Thymus (tissue), 14 donors: Measurements from ENCODE around the gene CKM. TPM values are rescaled to one million over a fixed set of nuclear protein-coding genes. Genes with fewer than 3 reads are reported as not detected.

Experiments used
- DNase-seq, 9 donors: peaks; one replicate each; pipeline ENCODE4 v3.0.0-alpha.2; 2013; ENCODE audit warnings: low spot score in 9 of 9, low read depth in 6 of 9, missing footprints in 1 of 9
- H3K27ac ChIP-seq, 2 donors: one replicate each; pipeline ENCODE4 v1.5.1; 2013; ENCODE audit warnings: control low read depth in 1 of 2, low read depth in 1 of 2, low read length in 1 of 2, mild to moderate bottlenecking in 1 of 2, moderate library complexity in 1 of 2
- H3K27me3 ChIP-seq, 2 donors: one replicate each; pipeline ENCODE4 v1.5.1; 2013; ENCODE audit warnings: low read length in 1 of 2; ENCODE audit not compliant: control insufficient read depth in 2 of 2, insufficient read depth in 1 of 2
- H3K36me3 ChIP-seq, 2 donors: one replicate each; pipeline ENCODE4 v1.5.1; 2013; ENCODE audit warnings: low read length in 1 of 2, mild to moderate bottlenecking in 1 of 2, moderate library complexity in 1 of 2; ENCODE audit not compliant: control insufficient read depth in 2 of 2, insufficient read depth in 2 of 2
- H3K4me1 ChIP-seq, 2 donors: one replicate each; pipeline ENCODE4 v1.5.1; 2013; ENCODE audit warnings: low read length in 2 of 2; ENCODE audit not compliant: control insufficient read depth in 2 of 2, insufficient read depth in 2 of 2
- H3K4me3 ChIP-seq, 2 donors: one replicate each; pipeline ENCODE4 v1.5.1; 2013; ENCODE audit warnings: low read length in 2 of 2, control low read depth in 1 of 2, mild to moderate bottlenecking in 1 of 2
- H3K9me3 ChIP-seq, 2 donors: one replicate each; pipeline ENCODE4 v1.5.1; 2013; ENCODE audit warnings: low read length in 1 of 2, mild to moderate bottlenecking in 1 of 2; ENCODE audit not compliant: control insufficient read depth in 2 of 2, insufficient read depth in 1 of 2
- WGBS: extraction: QIAGEN DNeasy Blood & Tissue Kit; methylation state at CpG from one replicate; pipeline ENCODE4 v1.1.7; 2013; 5-methylcytosine and 5-hydroxymethylcytosine counted together
- long read RNA-seq, 10 donors: transcript quantifications; one replicate each; lab custom pipeline, GENCODE V29; 2026
- polyA plus RNA-seq: library from polyadenylated mRNA; stranded (reverse); fragments of 200-250 nt; gene quantifications from one replicate; pipeline ENCODE4 v1.2.3, GENCODE V29; 2013
- total RNA-seq: library from RNA; stranded (reverse); fragments of 120-200 nt; gene quantifications from one replicate; pipeline ENCODE4 v1.2.4, GENCODE V29; 2013
- donor health status: healthy.

Gene CKM
- 2.3 TPM for total RNA-seq
- polyA plus RNA-seq, result 4.5 TPM
- long read RNA-seq, donor 1, result 0 reads
- long read RNA-seq, donor 2, transcript CKM-201 (8 exons, 1,657 nt), result major isoform, 6 of 6 reads
- long read RNA-seq, donor 2, partial matches to known transcripts, result 0 of 6 reads
- long read RNA-seq, donor 2, other reads (novel, unspliced or antisense), result 0 of 6 reads
- long read RNA-seq, donor 3, partial matches to known transcripts, result 0 of 3 reads
- long read RNA-seq, donor 3, other reads (novel, unspliced or antisense), result 0 of 3 reads
- long read RNA-seq, donor 4, result 0 reads
- long read RNA-seq, donor 5, partial matches to known transcripts, result 0 of 3 reads
- long read RNA-seq, donor 5, other reads (novel, unspliced or antisense), result 0 of 3 reads
- long read RNA-seq, donor 6, partial matches to known transcripts, result 0 of 1 reads
- long read RNA-seq, donor 6, other reads (novel, unspliced or antisense), result 0 of 1 reads
- long read RNA-seq, donor 7, partial matches to known transcripts, result 0 of 1 reads
- long read RNA-seq, donor 7, other reads (novel, unspliced or antisense), result 0 of 1 reads
- long read RNA-seq, donor 8, transcript CKM-201 (8 exons, 1,657 nt), result major isoform, 5 of 5 reads
- long read RNA-seq, donor 8, partial matches to known transcripts, result 0 of 5 reads
- long read RNA-seq, donor 8, other reads (novel, unspliced or antisense), result 0 of 5 reads
- long read RNA-seq, donor 9, result 0 reads
- long read RNA-seq, donor 10, result 0 reads

DNA sequence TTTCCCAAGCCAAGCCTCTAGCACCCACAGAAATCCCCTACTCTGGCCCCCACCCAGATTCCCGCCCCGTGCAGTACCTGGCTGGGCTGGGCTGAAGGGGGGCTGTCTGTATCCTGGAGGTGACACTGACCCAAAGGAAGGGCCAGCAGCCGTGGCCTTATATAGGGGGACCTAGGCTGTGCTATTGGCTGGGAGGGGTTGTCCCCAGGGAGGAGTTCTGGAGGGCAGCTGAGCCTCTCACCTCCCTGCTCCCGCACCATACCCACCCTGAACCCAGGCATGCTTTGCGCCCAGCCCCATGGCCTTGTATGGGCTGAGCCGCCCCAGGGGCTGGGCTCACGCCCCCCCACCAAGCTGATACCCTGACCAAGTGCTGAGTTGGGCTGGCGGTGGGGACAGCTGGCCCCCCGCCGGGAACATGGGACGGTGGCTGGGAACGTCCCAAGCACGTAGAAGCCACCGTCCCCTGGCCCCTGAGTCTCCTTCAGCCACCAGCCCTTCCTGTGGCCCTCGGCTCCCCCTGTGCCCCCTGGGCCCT lies at the start of gene CKM:
CKM (minus strand) TSS at position 132 of the 538 bp plus-strand sequence. CDS start 3,162 bp downstream, outside the sequence.
- H3K27me3 ChIP-seq, result peaks cover 0 to 27% of the 10 kb centered on the region in 2 donors
- H3K27ac ChIP-seq, result peak within 1 kb of the TSS in 1 of 2 donors; percentile 66
- H3K4me1 ChIP-seq, result peaks cover 20 to 35% of the 10 kb centered on the region in 2 donors
- no peaks in the 10 kb centered on the region for H3K9me3 ChIP-seq
- H3K36me3 ChIP-seq, result no peaks in the 10 kb centered on the region
- 58% methylated on average over 15 of the region's 15 CpGs for WGBS
- DNase-seq, result peak in 2 of 9 donors; percentile 9 to 22
- peak within 1 kb of the TSS in 1 of 2 donors; percentile 20 for H3K4me3 ChIP-seq

GRCh38 chr19:45370410-45371204 lies 47.9 kb upstream of the CKM start, which contains the start of gene ERCC2:
Gene ERCC2, minus strand, starts transcription at chr19:45370573. Its CDS starts 33 bp downstream, at chr19:45370540.
- peaks cover 0 to 4% of the 10 kb centered on the region in 2 donors for H3K36me3 ChIP-seq
- peaks cover 0 to 5% of the 10 kb centered on the region in 2 donors for H3K4me1 ChIP-seq
- peak within 1 kb of the TSS; percentile 67 to 71 for H3K4me3 ChIP-seq
- no peaks in the 10 kb centered on the region for H3K9me3 ChIP-seq
- H3K27ac ChIP-seq, result peak within 1 kb of the TSS; percentile 81 to 89
- DNase-seq, result peak; percentile 97 to 100 (median 99)
- H3K27me3 ChIP-seq, result no peaks in the 10 kb centered on the region
- WGBS, result 5% methylated on average over 55 of the region's 55 CpGs

DNA sequence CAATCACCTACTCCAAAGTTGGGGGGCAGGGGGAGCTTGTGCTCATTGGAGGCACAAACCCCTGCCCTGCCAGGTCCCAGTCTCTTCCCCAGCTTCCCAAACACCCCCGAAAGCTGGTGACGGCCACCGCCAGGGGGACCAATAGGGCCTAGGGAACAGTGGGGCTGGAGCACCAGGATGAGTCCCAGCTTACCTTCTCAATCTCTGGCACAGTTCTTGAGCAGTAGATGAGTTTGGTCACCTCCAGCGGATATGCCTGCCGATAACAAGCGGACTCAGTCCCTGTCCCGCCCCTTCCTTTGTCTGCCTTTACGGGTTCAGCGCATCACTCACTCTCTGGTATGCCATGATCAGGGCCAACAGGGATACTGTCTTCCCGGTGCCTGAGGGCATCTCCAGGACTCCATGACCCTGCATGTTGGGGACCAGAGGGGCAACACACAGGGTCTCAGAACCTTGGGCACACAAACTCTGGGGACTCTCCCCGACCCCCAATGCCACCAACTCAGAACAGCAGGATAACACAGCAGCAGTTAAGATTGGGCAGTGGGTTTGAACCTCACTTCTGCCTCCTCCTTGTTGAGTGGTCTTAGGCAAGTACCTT lies 46.2 kb upstream of the CKM start:
- WGBS, result 98% methylated on average over 11 of the region's 11 CpGs
- H3K36me3 ChIP-seq, result peaks cover 7 to 11% of the 10 kb centered on the region in 2 donors
- no peak overlapping the region for H3K27ac ChIP-seq
- H3K27me3 ChIP-seq, result no peaks in the 10 kb centered on the region
- no peaks in the 10 kb centered on the region for H3K9me3 ChIP-seq
- peaks cover 0 to 5% of the 10 kb centered on the region in 2 donors for H3K4me1 ChIP-seq
- no peak for DNase-seq
- H3K4me3 ChIP-seq, result no peak overlapping the region

DNA sequence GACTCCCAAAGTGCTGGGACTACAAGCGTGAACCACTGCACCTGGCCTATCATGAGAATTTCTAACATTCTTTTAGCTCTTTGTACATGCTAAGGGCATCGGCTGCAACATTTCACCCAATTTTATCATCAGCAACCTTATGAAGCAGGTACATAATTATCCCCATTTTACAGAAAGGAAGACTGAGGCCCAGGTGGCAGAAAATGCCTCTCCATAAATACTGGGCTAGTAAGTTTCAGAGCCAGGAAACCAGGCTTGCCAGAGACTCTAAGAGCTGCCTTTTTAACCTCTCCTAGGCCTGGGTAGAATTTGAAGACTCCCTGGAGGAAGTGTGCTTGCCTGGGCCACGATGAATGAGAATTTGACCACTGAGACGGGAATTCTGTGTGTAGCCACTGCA lies 45.5 kb upstream of the CKM start:
- Histone ChIP-seq H3K4me1 (peaks cover 0 to 5% of the 10 kb centered on the region in 2 donors), H3K9me3 (no peaks in the 10 kb centered on the region), H3K4me3 (no peak overlapping the region), H3K36me3 (peaks cover 12 to 18% of the 10 kb centered on the region in 2 donors), H3K27me3 (no peaks in the 10 kb centered on the region), H3K27ac (no peak overlapping the region)
- DNase-seq, result no peak
- 99% methylated on average over 4 of the region's 4 CpGs for WGBS

- H3K27me3 ChIP-seq, result no peaks in the 10 kb centered on the region
- H3K4me3 ChIP-seq, result no peak overlapping the region
Observed at GRCh38 chr19:45364696-45365095, 42.0 kb upstream of the CKM start.

DNA sequence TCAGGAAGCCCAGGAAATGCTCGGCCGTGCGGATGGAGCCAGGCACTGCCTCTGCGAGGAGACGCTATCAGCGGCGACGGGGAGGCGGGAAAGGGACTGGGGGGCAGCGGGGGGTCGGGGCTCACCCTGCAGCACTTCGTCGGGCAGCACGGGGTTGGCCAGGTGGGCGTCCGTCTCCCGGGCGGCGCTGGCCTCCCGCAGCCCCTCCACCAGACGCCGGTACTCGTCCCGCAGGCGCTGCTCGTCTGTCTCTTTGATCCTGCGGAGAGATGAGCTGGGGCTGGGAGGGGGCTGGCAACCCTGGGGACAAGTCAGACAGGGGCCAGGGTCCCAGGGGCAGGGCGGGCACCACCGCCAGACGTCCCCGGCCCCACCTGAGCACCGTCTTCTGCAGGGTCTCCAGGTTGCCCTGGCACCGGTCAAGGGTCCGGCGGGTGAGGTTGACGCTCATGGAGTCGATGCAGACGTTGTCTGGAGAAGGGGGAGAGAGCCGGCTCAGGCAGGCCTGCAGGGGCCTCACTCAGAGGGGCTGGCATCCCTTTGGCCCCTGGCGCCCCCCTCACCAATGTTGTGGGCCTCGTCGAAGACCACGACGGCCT lies 41.3 kb upstream of the CKM start:
- H3K27ac ChIP-seq, result no peak overlapping the region
- no peak for DNase-seq
- no peak overlapping the region for H3K4me3 ChIP-seq
- peaks cover 28 to 36% of the 10 kb centered on the region in 2 donors for H3K36me3 ChIP-seq
- no peaks in the 10 kb centered on the region for H3K9me3 ChIP-seq
- H3K4me1 ChIP-seq, result no peaks in the 10 kb centered on the region
- no peaks in the 10 kb centered on the region for H3K27me3 ChIP-seq
- 95% methylated on average over 44 of the region's 44 CpGs for WGBS

More at GRCh38 chr19:45364696-45365095, 42.0 kb upstream of the CKM start:
- Histone ChIP-seq H3K9me3 (no peaks in the 10 kb centered on the region), H3K4me1 (no peaks in the 10 kb centered on the region), H3K27ac (no peak overlapping the region), H3K36me3 (peaks cover 22 to 36% of the 10 kb centered on the region in 2 donors)
- no peak for DNase-seq
- 94% methylated on average over 12 of the region's 12 CpGs for WGBS

DNA sequence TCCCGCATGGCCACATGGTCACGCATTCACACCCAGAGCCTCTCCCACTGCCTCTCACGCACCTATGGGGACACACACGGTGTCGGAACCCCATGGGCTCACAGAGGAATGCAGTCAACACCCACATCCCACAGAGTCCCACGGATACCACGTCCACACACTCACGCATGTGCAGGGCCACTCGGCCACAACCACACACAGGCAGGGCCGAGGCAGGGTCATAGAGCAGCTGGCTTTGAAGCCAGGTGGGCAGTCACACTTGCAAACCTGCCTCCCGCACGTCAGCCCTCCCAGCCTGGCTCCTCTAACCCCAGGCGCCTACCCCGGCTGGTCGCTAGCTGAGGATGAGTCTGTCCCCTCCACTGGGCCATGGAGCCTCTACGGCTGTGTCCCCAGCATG lies 39.6 kb upstream of the CKM start:
- no peaks in the 10 kb centered on the region for H3K27me3 ChIP-seq
- H3K27ac ChIP-seq, result no peak overlapping the region
- H3K4me3 ChIP-seq, result no peak overlapping the region
- no peak for DNase-seq
- H3K9me3 ChIP-seq, result no peaks in the 10 kb centered on the region
- peaks cover 25 to 36% of the 10 kb centered on the region in 2 donors for H3K36me3 ChIP-seq
- WGBS, result 92% methylated on average over 16 of the region's 16 CpGs
- no peaks in the 10 kb centered on the region for H3K4me1 ChIP-seq

- no peak for DNase-seq
- Histone ChIP-seq H3K9me3 (no peaks in the 10 kb centered on the region), H3K36me3 (peaks cover 29 to 43% of the 10 kb centered on the region in 2 donors), H3K4me1 (no peaks in the 10 kb centered on the region), H3K27ac (no peak overlapping the region), H3K4me3 (no peak overlapping the region), H3K27me3 (no peaks in the 10 kb centered on the region)
- WGBS, result 97% methylated on average over 14 of the region's 14 CpGs
Observed at GRCh38 chr19:45361608-45362007, 38.9 kb upstream of the CKM start.
